ENCODE results near the gene TRIM65. TPM values are rescaled to one million over a fixed set of nuclear protein-coding genes. Genes with fewer than 3 reads are reported as not detected.

TRIM65 gene
- total and polyA plus RNA-seq, 2 of the 13 experiments (the other 11 are each of a cell fraction or from before 2014, with no cell fraction given) = 10.3 to 22.4 TPM

DNA sequence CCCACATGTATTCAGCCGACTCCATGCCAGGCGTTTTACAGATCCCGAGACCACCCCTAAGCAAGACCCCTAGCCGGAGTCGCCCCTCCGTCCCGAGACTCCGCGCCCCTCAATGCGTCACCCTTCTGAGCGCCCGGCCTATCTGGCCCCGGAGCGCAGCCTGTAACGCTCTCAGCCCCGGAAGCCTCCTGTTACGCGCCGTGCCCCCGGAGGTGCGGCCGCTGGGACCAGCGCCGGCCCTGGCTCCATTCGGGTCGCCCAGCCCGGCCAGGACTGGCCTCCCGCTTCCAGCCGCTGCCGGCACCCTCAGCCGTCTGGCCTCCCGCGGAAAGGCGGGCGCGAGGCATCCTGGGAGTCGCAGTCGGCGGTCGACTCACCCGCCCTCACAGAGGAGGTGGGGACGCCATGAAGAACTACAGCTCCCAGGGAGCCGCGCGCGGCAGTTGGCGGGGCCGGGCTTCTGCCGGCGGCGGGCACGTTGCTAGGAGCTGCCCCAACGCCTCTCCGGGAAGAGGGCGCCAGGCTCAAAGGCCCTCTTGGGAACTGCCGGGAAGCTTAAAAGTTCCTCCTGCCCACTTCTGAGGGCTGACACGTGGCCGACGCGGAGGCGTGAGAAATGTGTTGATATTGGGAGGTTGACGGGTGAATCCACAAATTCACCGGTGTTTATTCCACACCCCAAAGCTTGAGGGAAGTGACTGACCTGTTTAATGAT lies 44.1 kb upstream of the TRIM65 start, which contains the start of gene FBF1 (continued):
- TF ChIP-seq, protein P1, sequence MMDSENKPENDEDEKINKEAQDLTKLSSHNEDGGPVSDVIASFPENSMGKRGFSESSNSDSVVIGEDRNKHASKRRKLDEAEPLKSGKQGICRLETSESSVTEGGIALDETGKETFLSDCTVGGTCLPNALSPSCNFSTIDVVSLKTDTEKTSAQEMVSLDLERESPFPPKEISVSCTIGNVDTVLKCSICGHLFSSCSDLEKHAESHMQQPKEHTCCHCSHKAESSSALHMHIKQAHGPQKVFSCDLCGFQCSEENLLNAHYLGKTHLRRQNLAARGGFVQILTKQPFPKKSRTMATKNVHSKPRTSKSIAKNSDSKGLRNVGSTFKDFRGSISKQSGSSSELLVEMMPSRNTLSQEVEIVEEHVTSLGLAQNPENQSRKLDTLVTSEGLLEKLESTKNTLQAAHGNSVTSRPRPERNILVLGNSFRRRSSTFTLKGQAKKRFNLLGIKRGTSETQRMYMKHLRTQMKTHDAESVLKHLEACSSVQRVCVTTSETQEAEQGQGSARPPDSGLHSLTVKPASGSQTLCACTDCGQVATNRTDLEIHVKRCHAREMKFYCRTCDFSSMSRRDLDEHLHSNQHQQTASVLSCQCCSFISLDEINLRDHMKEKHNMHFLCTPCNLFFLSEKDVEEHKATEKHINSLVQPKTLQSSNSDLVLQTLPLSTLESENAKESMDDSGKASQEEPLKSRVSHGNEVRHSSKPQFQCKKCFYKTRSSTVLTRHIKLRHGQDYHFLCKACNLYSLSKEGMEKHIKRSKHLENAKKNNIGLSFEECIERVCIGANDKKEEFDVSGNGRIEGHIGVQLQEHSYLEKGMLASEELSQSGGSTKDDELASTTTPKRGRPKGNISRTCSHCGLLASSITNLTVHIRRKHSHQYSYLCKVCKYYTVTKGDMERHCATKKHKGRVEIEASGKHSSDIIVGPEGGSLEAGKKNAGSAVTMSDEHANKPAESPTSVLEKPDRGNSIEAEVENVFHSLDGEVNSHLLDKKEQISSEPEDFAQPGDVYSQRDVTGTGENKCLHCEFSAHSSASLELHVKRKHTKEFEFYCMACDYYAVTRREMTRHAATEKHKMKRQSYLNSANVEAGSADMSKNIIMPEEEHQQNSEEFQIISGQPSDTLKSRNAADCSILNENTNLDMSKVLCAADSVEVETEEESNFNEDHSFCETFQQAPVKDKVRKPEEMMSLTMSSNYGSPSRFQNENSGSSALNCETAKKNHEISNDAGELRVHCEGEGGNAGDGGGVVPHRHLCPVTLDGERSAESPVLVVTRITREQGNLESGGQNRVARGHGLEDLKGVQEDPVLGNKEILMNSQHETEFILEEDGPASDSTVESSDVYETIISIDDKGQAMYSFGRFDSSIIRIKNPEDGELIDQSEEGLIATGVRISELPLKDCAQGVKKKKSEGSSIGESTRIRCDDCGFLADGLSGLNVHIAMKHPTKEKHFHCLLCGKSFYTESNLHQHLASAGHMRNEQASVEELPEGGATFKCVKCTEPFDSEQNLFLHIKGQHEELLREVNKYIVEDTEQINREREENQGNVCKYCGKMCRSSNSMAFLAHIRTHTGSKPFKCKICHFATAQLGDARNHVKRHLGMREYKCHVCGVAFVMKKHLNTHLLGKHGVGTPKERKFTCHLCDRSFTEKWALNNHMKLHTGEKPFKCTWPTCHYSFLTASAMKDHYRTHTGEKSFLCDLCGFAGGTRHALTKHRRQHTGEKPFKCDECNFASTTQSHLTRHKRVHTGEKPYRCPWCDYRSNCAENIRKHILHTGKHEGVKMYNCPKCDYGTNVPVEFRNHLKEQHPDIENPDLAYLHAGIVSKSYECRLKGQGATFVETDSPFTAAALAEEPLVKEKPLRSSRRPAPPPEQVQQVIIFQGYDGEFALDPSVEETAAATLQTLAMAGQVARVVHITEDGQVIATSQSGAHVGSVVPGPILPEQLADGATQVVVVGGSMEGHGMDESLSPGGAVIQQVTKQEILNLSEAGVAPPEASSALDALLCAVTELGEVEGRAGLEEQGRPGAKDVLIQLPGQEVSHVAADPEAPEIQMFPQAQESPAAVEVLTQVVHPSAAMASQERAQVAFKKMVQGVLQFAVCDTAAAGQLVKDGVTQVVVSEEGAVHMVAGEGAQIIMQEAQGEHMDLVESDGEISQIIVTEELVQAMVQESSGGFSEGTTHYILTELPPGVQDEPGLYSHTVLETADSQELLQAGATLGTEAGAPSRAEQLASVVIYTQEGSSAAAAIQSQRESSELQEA (CRISPR knock-in tag; IDR thresholded peaks at IDR 0.05; ENCODE audit: not compliant biosample characterization) = peak; percentile 97
- TF ChIP-seq ZNF776 (CRISPR knock-in tag; IDR thresholded peaks at IDR 0.05) (peak; percentile 96), ZFP90 (CRISPR knock-in tag; IDR thresholded peaks at IDR 0.05; ENCODE audit: borderline replicate concordance) (peak; percentile 86; the same call in 1 of the 2 replicates), ZNF432 (CRISPR knock-in tag; IDR thresholded peaks at IDR 0.05; ENCODE audit: borderline replicate concordance) (no peak), ZNF329 (CRISPR knock-in tag; IDR thresholded peaks at IDR 0.05; ENCODE audit: low read depth) (peak; percentile 66; the same call in 1 of the 2 replicates), PRDM4 (CRISPR knock-in tag; IDR thresholded peaks at IDR 0.05; ENCODE audit: borderline replicate concordance) (no peak), ZFP1 (CRISPR knock-in tag; IDR thresholded peaks at IDR 0.05) (peak; percentile 76; the same call in 1 of the 2 replicates), ZNF615 (CRISPR knock-in tag; IDR thresholded peaks at IDR 0.05; ENCODE audit: borderline replicate concordance) (no peak; the same call in 1 of the 2 replicates), ZNF430 (CRISPR knock-in tag; IDR thresholded peaks at IDR 0.05) (peak; percentile 91), SP1 (IDR thresholded peaks at IDR 0.05) (no peak), SP1 (CRISPR knock-in tag; IDR thresholded peaks at IDR 0.05) (peak; percentile 58), STAT5B (CRISPR knock-in tag; IDR thresholded peaks at IDR 0.05) (peak; percentile 89; the same call in 1 of the 2 replicates), HDAC6 (IDR thresholded peaks at IDR 0.05; ENCODE audit: low read depth, low read length) (no peak), SP5 (CRISPR knock-in tag; IDR thresholded peaks at IDR 0.05; ENCODE audit: borderline replicate concordance, low read depth) (peak; percentile 64), HOXA3 (CRISPR knock-in tag; IDR thresholded peaks at IDR 0.05) (peak; percentile 83), ZNF576 (CRISPR knock-in tag; IDR thresholded peaks at IDR 0.05) (peak; percentile 97), TGIF2 (CRISPR knock-in tag; IDR thresholded peaks at IDR 0.05) (peak; percentile 95), BORCS8-MEF2B (CRISPR knock-in tag; IDR thresholded peaks at IDR 0.05) (peak; percentile 97), ZNF83 (CRISPR knock-in tag; IDR thresholded peaks at IDR 0.05; ENCODE audit: borderline replicate concordance) (no peak)

Measured in HepG2 (cell line).